Measurements from ENCODE around the gene PPM1H.

DNA sequence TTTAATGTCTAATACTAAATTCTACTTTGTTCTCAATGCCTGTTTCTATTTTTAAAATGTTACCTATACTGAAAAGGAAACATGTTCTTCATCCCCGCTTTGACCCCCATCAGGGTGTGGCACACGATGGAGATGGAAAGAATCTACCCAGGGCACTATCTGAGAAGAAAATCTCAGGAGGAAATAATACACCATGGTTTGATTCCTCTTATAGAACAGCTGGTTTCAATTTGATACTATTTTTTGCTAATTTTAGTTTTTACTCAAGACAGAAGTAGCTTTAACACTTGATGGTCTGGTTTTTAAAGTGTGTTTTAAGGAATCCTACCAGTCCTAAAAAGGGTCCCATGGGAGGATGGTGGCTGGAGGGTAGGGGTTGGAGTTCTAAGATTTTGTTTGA lies 56.7 kb downstream of the PPM1H start:
- no peak for TF ChIP-seq SP1 (IDR thresholded peaks at IDR 0.05; ENCODE audit: low read depth, low read length)
- TF ChIP-seq, protein P1, sequence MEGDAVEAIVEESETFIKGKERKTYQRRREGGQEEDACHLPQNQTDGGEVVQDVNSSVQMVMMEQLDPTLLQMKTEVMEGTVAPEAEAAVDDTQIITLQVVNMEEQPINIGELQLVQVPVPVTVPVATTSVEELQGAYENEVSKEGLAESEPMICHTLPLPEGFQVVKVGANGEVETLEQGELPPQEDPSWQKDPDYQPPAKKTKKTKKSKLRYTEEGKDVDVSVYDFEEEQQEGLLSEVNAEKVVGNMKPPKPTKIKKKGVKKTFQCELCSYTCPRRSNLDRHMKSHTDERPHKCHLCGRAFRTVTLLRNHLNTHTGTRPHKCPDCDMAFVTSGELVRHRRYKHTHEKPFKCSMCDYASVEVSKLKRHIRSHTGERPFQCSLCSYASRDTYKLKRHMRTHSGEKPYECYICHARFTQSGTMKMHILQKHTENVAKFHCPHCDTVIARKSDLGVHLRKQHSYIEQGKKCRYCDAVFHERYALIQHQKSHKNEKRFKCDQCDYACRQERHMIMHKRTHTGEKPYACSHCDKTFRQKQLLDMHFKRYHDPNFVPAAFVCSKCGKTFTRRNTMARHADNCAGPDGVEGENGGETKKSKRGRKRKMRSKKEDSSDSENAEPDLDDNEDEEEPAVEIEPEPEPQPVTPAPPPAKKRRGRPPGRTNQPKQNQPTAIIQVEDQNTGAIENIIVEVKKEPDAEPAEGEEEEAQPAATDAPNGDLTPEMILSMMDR (IDR thresholded peaks at IDR 0.05; ENCODE audit: control extremely low read depth in 1 of 3, insufficient read depth in 1 of 3, low read depth in 1 of 3, low read length in 3 of 3): no peak
- no peak for TF ChIP-seq CBX8 (IDR thresholded peaks at IDR 0.05; ENCODE audit: borderline replicate concordance, low read depth, low read length)
- no peak for TF ChIP-seq RAD21 (IDR thresholded peaks at IDR 0.05 in 1 of 2, conservative IDR thresholded peaks at IDR 0.05 in 1 of 2; ENCODE audit: low read depth in 2 of 2, low read length in 2 of 2)
- TF ChIP-seq CHD1 (IDR thresholded peaks at IDR 0.05; ENCODE audit: low read depth, low read length): no peak
- no peak for TF ChIP-seq EZH2 (IDR thresholded peaks at IDR 0.05; ENCODE audit: low read depth, low read length, severe bottlenecking)
- TF ChIP-seq TBP (IDR thresholded peaks at IDR 0.05; ENCODE audit: low read depth, low read length): no peak
- no peak for TF ChIP-seq SP2 (IDR thresholded peaks at IDR 0.05; ENCODE audit: low read length)
- no peak for TF ChIP-seq POLR2A (IDR thresholded peaks at IDR 0.05; ENCODE audit: control extremely low read depth in 1 of 2, low read depth in 2 of 2, low read length in 2 of 2)
